ENCODE measurements around the gene SH2B3. TPM values are rescaled to one million over a fixed set of nuclear protein-coding genes. Genes with fewer than 3 reads are reported as not detected.

The SH2B3 gene
- total RNA-seq, 1 donor from 2014 or later = 18.1 TPM

DNA sequence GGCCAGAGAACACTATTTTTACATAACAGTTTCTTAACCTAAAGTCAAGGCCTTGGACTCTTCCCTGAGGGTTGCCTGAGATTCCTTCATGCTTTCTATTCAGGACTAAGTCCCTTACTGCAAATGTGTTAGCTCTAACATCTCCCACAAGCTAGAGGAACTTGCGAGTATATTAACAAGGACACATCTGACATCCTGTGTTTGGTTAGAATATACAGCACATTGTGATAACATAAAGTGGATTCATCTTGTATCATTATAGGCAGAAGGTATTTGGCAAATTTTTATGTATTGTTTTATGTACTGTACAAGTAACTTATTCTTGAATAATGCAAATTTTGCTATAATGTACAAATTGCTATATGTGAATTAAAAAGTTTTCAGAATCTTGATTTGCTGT lies 45.5 kb downstream of the SH2B3 start:
- no peak overlapping the region for H3K27ac Mint-ChIP-seq (ENCODE audit: unreplicated experiment)
- DNase-seq = no peak

DNA sequence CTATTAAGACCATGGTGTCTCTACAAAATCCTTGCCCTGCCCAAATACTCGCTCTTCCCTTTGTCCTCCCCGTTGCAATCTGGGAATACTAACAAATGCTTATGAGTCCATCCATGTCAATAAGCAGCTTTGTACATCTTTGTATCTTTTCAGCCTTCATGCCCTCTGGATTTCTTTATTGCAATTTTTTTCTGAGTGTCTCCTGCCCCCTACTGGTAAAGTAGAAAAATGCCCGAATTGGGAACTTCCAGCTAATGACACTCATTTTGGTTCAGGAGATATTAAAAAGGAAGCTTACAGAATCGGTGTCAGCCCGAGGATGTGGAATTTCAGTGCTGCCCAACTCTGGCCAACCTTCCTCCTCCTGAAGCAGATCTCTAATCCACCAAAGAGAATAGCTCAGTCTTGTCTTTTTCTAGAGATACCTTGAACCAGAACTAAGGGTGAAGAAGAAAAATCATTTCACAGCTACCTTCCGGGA lies 46.0 kb downstream of the SH2B3 start:
- Mint-ChIP-seq H3K4me3 (ENCODE audit: unreplicated experiment) (no peak overlapping the region), H3K9me3 (ENCODE audit: unreplicated experiment) (peaks cover 9% of the 10 kb centered on the region), H3K27ac (ENCODE audit: unreplicated experiment) (no peak overlapping the region), H3K27me3 (ENCODE audit: unreplicated experiment) (peaks cover 15% of the 10 kb centered on the region), H3K36me3 (ENCODE audit: unreplicated experiment) (no peaks in the 10 kb centered on the region), H3K4me1 (ENCODE audit: low read depth, unreplicated experiment) (peaks cover under 1% of the 10 kb centered on the region)
- DNase-seq = no peak
- TF ChIP-seq, protein P1, sequence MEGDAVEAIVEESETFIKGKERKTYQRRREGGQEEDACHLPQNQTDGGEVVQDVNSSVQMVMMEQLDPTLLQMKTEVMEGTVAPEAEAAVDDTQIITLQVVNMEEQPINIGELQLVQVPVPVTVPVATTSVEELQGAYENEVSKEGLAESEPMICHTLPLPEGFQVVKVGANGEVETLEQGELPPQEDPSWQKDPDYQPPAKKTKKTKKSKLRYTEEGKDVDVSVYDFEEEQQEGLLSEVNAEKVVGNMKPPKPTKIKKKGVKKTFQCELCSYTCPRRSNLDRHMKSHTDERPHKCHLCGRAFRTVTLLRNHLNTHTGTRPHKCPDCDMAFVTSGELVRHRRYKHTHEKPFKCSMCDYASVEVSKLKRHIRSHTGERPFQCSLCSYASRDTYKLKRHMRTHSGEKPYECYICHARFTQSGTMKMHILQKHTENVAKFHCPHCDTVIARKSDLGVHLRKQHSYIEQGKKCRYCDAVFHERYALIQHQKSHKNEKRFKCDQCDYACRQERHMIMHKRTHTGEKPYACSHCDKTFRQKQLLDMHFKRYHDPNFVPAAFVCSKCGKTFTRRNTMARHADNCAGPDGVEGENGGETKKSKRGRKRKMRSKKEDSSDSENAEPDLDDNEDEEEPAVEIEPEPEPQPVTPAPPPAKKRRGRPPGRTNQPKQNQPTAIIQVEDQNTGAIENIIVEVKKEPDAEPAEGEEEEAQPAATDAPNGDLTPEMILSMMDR (IDR thresholded peaks at IDR 0.05; ENCODE audit: partially characterized antibody, unreplicated experiment) = peak; percentile 93

More for the DNA sequence above, 45.5 kb downstream of the SH2B3 start:
- TF ChIP-seq, protein P1 (IDR thresholded peaks at IDR 0.05; ENCODE audit: partially characterized antibody, unreplicated experiment) = no peak
- H3K4me3 Mint-ChIP-seq (ENCODE audit: unreplicated experiment) = no peak overlapping the region
- H3K4me1 Mint-ChIP-seq (ENCODE audit: low read depth, unreplicated experiment) = peaks cover 5% of the 10 kb centered on the region
- H3K27me3 Mint-ChIP-seq (ENCODE audit: unreplicated experiment) = peaks cover 17% of the 10 kb centered on the region
- no peaks in the 10 kb centered on the region for H3K36me3 Mint-ChIP-seq (ENCODE audit: unreplicated experiment)
- peaks cover 7% of the 10 kb centered on the region for H3K9me3 Mint-ChIP-seq (ENCODE audit: unreplicated experiment)

DNA sequence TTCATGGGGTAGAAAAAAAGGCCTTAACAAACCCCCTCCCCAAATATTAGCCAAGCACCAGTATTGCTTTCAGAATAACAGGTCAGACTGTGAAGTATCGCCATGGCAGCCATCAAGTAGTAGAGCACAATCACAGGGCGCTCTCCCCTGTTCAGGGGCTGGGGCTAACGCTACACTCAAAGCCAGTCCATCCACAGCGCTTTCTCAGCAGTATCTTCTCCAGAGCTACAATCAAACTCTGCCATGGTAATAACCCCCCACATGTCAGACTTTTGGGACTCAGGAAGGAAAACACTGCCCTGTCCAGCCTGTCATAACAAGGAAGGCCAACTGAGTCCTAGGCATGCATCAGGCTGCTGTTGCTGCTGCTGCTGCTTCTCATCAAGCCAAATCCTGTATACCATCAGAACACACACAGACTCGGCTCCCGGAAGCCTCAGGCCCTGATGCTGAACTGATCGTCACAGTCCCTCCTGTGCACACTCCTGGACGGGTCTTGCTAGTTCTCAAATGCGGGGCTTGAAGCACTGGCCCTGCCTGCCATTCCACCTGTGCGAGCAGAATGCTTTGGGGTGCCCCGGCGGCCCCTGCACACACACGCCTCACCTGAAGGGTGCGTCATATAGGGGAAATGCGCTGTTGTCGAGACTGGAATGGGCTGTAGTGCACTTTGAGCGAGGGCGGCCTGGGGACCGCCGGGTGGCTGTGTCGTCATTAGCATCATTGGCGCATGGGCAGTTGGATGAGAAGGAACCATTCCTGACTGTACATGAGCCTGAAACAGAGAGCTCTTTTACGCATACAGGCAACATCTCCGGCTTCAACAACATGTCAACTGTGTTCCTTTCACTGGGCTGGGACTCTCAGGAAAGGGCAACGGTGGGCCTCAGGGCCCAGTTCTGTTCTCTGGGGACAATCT lies 47.6 kb downstream of the SH2B3 start:
- Mint-ChIP-seq H3K4me3 (ENCODE audit: unreplicated experiment) (no peak overlapping the region), H3K36me3 (ENCODE audit: unreplicated experiment) (no peaks in the 10 kb centered on the region), H3K9me3 (ENCODE audit: unreplicated experiment) (peaks cover 10% of the 10 kb centered on the region), H3K27ac (ENCODE audit: unreplicated experiment) (no peak overlapping the region), H3K27me3 (ENCODE audit: unreplicated experiment) (peaks cover 9% of the 10 kb centered on the region), H3K4me1 (ENCODE audit: low read depth, unreplicated experiment) (no peaks in the 10 kb centered on the region)
- no peak for DNase-seq
- TF ChIP-seq, protein P1 (IDR thresholded peaks at IDR 0.05; ENCODE audit: partially characterized antibody, unreplicated experiment) = no peak

DNA sequence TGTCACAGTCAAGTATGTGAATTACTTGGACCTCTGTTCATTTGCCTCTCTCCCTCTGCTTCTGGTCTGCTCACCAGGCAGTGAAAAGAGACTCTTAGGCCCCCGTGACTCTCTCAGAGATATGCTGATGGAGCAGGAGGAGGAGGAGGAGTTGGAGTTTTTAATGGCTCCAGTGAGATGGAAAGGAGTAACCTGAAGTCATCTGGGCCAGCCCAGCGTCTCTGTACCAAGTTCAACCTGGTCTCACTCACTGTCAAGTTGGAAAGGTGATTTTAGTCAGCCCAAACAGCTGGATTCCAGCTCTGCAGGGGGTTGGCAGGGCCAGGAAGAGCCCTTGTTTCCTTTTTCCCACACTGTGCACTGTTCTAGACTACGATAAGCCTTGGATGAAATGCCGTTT lies 48.6 kb downstream of the SH2B3 start:
- H3K4me1 Mint-ChIP-seq (ENCODE audit: low read depth, unreplicated experiment) = no peaks in the 10 kb centered on the region
- TF ChIP-seq, protein P1 (IDR thresholded peaks at IDR 0.05; ENCODE audit: partially characterized antibody, unreplicated experiment) = no peak
- H3K27me3 Mint-ChIP-seq (ENCODE audit: unreplicated experiment) = peaks cover 9% of the 10 kb centered on the region
- H3K9me3 Mint-ChIP-seq (ENCODE audit: unreplicated experiment) = peaks cover 7% of the 10 kb centered on the region
- no peaks in the 10 kb centered on the region for H3K36me3 Mint-ChIP-seq (ENCODE audit: unreplicated experiment)
- no peak overlapping the region for H3K27ac Mint-ChIP-seq (ENCODE audit: unreplicated experiment)
- DNase-seq = no peak
- H3K4me3 Mint-ChIP-seq (ENCODE audit: unreplicated experiment) = no peak overlapping the region
